Measurements from ENCODE around the gene ULK2.
A peak's percentile ranks its signal among the peaks of the same experiment; 100 is the strongest.

The ULK2 gene

GRCh38 chr17:19746517-19746916 is 121.2 kb downstream of the ULK2 start:
- Histone ChIP-seq H3K9me3 (ENCODE audit: control insufficient read depth, insufficient read depth, low read depth, low read length) (no peaks in the 10 kb centered on the region), H3K36me3 (ENCODE audit: control insufficient read depth in 2 of 2, insufficient read depth in 1 of 2, low read length in 2 of 2) (no peaks in the 10 kb centered on the region), H3K27ac (ENCODE audit: extremely low read depth, low read depth, low read length) (no peak overlapping the region), H3K4me1 (ENCODE audit: control insufficient read depth, insufficient read depth, low read length) (peaks cover 3% of the 10 kb centered on the region; the same call in 1 of the 2 replicates), H3K4me3 (ENCODE audit: low read depth, low read length) (no peak overlapping the region)
- ChIA-PET POLR2A (no interaction called here), CTCF (interaction anchor here (1.0 to 7.3 kb wide), 2 partner anchors 15 to 384 kb away, joined by 4 to 80 read pairs; partner anchors contain the start of gene B9D1)
- TF ChIP-seq ZBTB26 (tag by site-specific recombination; optimal IDR thresholded peaks at IDR 0.05) (peak; percentile 36), ZSCAN4 (tag by site-specific recombination; IDR thresholded peaks at IDR 0.05) (peak; percentile 100), EGR2 (tag by site-specific recombination; IDR thresholded peaks at IDR 0.05; ENCODE audit: low read depth) (0 out of 2 replicates have a peak, but pooled peaks have one; percentile 33), ZNF114 (tag by site-specific recombination; IDR thresholded peaks at IDR 0.05) (no peak)

- Histone ChIP-seq H3K9me3 (ENCODE audit: control insufficient read depth, insufficient read depth, low read depth, low read length) (no peaks in the 10 kb centered on the region), H3K4me3 (ENCODE audit: low read depth, low read length) (peak overlapping the region; percentile 35), H3K4me1 (ENCODE audit: control insufficient read depth, insufficient read depth, low read length) (peaks cover 3% of the 10 kb centered on the region; the same call in 1 of the 2 replicates), H3K36me3 (ENCODE audit: control insufficient read depth in 2 of 2, insufficient read depth in 1 of 2, low read length in 2 of 2) (no peaks in the 10 kb centered on the region), H3K27ac (ENCODE audit: extremely low read depth, low read depth, low read length) (no peak overlapping the region; the same call in 1 of the 2 replicates)
- POLR2A ChIA-PET: interaction anchor here (0.6 to 2.3 kb wide), 13 partner anchors 10 to 368 kb away, joined by 3 to 22 read pairs (median 4); partner anchors contain the start of genes ALDH3A2 and SLC47A1
- TF ChIP-seq ZNF561 (tag by site-specific recombination; IDR thresholded peaks at IDR 0.05; ENCODE audit: borderline replicate concordance) (no peak), ZNF335 (tag by site-specific recombination; conservative IDR thresholded peaks at IDR 0.05) (peak; percentile 42), ZSCAN18 (tag by site-specific recombination; IDR thresholded peaks at IDR 0.05) (no peak), ZBTB26 (tag by site-specific recombination; optimal IDR thresholded peaks at IDR 0.05) (peak; percentile 75), ZNF449 (tag by site-specific recombination; IDR thresholded peaks at IDR 0.05) (peak; percentile 67; the same call in 1 of the 2 replicates), ZNF560 (tag by site-specific recombination; IDR thresholded peaks at IDR 0.05; ENCODE audit: borderline replicate concordance) (no peak), PBX3 (CRISPR knock-in tag; IDR thresholded peaks at IDR 0.05) (0 out of 2 replicates have a peak, but pooled peaks have one; percentile 13), ZSCAN30 (tag by site-specific recombination; IDR thresholded peaks at IDR 0.05) (peak; percentile 63; the same call in 1 of the 2 replicates), KLF1 (tag by site-specific recombination; IDR thresholded peaks at IDR 0.05) (peak; percentile 54; the same call in 1 of the 2 replicates), ZBTB8A (tag by site-specific recombination; IDR thresholded peaks at IDR 0.05) (peak; percentile 59; the same call in 1 of the 2 replicates), ZNF140 (tag by site-specific recombination; IDR thresholded peaks at IDR 0.05) (no peak), ZBTB11 (tag by site-specific recombination; conservative IDR thresholded peaks at IDR 0.05; ENCODE audit: low read depth) (no peak), ZNF747 (tag by site-specific recombination; IDR thresholded peaks at IDR 0.05) (no peak), CTCF (tag by site-specific recombination; IDR thresholded peaks at IDR 0.05) (peak; percentile 74)
- CTCF ChIA-PET: interaction anchor here (0.6 to 7.3 kb wide), 31 partner anchors 10 to 424 kb away, joined by 3 to 80 read pairs (median 4); partner anchors contain the start of gene ALDH3A2
Observed at GRCh38 chr17:19744922-19745757, 122.6 kb downstream of the ULK2 start.
